Measurements from ENCODE around the gene HIPK2.

DNA sequence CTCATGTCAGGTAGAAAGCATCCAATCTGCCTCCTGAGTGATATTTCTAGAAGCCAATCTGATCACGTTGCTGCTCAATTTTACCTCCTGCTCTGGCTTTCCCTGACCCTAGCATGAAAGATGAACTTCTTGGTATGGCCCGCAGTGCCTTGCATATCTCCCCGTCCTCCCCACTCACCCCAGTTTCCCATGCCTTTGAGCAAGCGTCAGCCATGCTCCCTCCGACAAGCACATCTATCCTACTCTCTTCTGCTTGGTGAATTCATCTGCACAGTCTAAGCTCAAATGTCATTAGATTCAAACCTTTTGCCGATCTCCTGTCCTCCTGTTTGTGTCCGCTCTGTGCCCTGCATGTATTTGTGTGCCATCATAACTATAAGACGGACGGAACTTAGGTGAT, 45.1 kb upstream of the HIPK2 start:
- TF ChIP-seq ZFX (IDR thresholded peaks at IDR 0.05): no peak
- TF ChIP-seq, protein P1, sequence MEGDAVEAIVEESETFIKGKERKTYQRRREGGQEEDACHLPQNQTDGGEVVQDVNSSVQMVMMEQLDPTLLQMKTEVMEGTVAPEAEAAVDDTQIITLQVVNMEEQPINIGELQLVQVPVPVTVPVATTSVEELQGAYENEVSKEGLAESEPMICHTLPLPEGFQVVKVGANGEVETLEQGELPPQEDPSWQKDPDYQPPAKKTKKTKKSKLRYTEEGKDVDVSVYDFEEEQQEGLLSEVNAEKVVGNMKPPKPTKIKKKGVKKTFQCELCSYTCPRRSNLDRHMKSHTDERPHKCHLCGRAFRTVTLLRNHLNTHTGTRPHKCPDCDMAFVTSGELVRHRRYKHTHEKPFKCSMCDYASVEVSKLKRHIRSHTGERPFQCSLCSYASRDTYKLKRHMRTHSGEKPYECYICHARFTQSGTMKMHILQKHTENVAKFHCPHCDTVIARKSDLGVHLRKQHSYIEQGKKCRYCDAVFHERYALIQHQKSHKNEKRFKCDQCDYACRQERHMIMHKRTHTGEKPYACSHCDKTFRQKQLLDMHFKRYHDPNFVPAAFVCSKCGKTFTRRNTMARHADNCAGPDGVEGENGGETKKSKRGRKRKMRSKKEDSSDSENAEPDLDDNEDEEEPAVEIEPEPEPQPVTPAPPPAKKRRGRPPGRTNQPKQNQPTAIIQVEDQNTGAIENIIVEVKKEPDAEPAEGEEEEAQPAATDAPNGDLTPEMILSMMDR (conservative IDR thresholded peaks at IDR 0.05): no peak
